ENCODE measurements around the gene CCR5AS.

DNA sequence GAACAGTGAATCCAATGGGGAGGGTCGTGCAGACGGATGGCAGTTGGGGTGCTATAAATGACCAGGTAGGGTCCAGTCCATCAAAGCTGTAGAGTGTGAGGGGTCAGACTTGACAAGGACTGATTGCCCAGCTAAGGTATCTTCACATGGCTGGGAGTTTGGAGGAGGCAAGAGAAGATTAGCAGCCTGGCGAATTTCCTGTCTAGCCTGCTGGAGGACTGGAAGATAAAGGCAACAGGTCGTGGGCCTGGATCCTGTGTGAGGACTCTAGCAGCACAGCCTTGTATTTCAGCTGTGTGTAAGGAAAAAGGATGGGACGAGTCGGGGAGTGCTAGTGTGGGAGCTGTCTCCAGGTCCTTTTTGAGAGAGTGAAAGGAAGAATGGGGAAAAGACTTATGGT lies 17.6 kb downstream of the CCR5AS start:
- TF ChIP-seq POLR2AphosphoS5 (IDR thresholded peaks at IDR 0.05) = no peak
- TF ChIP-seq, protein P1, sequence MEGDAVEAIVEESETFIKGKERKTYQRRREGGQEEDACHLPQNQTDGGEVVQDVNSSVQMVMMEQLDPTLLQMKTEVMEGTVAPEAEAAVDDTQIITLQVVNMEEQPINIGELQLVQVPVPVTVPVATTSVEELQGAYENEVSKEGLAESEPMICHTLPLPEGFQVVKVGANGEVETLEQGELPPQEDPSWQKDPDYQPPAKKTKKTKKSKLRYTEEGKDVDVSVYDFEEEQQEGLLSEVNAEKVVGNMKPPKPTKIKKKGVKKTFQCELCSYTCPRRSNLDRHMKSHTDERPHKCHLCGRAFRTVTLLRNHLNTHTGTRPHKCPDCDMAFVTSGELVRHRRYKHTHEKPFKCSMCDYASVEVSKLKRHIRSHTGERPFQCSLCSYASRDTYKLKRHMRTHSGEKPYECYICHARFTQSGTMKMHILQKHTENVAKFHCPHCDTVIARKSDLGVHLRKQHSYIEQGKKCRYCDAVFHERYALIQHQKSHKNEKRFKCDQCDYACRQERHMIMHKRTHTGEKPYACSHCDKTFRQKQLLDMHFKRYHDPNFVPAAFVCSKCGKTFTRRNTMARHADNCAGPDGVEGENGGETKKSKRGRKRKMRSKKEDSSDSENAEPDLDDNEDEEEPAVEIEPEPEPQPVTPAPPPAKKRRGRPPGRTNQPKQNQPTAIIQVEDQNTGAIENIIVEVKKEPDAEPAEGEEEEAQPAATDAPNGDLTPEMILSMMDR (IDR thresholded peaks at IDR 0.05) = no peak
